Measurements from ENCODE around the gene OR2D2. TPM values are rescaled to one million over a fixed set of nuclear protein-coding genes. Genes with fewer than 3 reads are reported as not detected.

Gene OR2D2, protein sequence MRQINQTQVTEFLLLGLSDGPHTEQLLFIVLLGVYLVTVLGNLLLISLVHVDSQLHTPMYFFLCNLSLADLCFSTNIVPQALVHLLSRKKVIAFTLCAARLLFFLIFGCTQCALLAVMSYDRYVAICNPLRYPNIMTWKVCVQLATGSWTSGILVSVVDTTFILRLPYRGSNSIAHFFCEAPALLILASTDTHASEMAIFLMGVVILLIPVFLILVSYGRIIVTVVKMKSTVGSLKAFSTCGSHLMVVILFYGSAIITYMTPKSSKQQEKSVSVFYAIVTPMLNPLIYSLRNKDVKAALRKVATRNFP
- 1.3 and 1.4 TPM in 2 replicates for total RNA-seq (2014; rRNA removed; shearing (Covaris generic))
- 3.2 and 3.3 TPM in 2 replicates for total RNA-seq (2022)
- Bru-seq, nascent RNA = percentile 73 among the genes with signal in this experiment
- percentile 89 among the genes with signal in this experiment for BruChase-seq, experiment 1, labeled RNA remaining after a 6-hour chase
- BruChase-seq, experiment 2, labeled RNA remaining after a 2-hour chase = percentile 91 among the genes with signal in this experiment
- long read RNA-seq = 0 reads

DNA sequence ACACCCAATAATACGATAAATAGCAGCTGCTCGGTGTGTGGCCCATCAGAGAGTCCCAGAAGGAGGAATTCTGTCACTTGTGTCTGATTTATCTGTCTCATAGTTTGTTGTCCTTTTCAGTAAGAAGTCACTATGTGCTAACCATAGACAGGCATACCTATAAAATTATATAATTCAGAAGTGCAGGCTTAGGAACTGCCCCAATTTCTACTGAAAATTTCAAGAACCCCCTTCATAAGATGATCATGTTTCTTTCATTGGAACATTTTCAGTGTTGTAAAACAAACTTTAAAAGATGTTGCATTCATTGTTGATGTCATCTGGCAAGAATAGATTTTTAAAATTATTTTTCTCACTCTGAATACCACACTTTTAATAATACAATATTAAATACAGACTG, at the start of gene OR2D2:
OR2D2 (minus strand) TSS at position 101 of the 400 bp plus-strand sequence; CDS start at position 101, 0 bp downstream.
- CTCF ChIA-PET (ENCODE audit: unreplicated experiment) = no interaction called here
- Histone ChIP-seq H2AFZ (ENCODE audit: low read length) (no peak within 1 kb of the TSS), H3K4me3 (ENCODE audit: low read depth, low read length, poor library complexity, severe bottlenecking) (no peak within 1 kb of the TSS), H3K4me2 (ENCODE audit: low read length) (no peak within 1 kb of the TSS), H3K79me2 (ENCODE audit: insufficient read depth, low read depth, low read length) (no peaks in the 10 kb centered on the region), H3K36me3 (ENCODE audit: insufficient read depth, low read length) (no peaks in the 10 kb centered on the region), H3K9me3 (ENCODE audit: low read length) (peaks cover 6% of the 10 kb centered on the region; the same call in 1 of the 2 replicates), H3K9me2 (ENCODE audit: insufficient read depth, low read length) (no peaks in the 10 kb centered on the region), H4K20me1 (ENCODE audit: insufficient read depth, low read length) (no peaks in the 10 kb centered on the region), H3K27ac (ENCODE audit: low read depth, low read length, poor library complexity, severe bottlenecking) (no peak within 1 kb of the TSS), H3K4me1 (ENCODE audit: insufficient read depth, low read length, poor library complexity, severe bottlenecking) (no peaks in the 10 kb centered on the region)
- TF ChIP-seq EZH2phosphoT487 (IDR thresholded peaks at IDR 0.05; ENCODE audit: borderline replicate concordance, low read depth, low read length) = no peak
- TF ChIP-seq, protein P1, sequence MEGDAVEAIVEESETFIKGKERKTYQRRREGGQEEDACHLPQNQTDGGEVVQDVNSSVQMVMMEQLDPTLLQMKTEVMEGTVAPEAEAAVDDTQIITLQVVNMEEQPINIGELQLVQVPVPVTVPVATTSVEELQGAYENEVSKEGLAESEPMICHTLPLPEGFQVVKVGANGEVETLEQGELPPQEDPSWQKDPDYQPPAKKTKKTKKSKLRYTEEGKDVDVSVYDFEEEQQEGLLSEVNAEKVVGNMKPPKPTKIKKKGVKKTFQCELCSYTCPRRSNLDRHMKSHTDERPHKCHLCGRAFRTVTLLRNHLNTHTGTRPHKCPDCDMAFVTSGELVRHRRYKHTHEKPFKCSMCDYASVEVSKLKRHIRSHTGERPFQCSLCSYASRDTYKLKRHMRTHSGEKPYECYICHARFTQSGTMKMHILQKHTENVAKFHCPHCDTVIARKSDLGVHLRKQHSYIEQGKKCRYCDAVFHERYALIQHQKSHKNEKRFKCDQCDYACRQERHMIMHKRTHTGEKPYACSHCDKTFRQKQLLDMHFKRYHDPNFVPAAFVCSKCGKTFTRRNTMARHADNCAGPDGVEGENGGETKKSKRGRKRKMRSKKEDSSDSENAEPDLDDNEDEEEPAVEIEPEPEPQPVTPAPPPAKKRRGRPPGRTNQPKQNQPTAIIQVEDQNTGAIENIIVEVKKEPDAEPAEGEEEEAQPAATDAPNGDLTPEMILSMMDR (conservative IDR thresholded peaks at IDR 0.05; ENCODE audit: low read length) = no peak
- POLR2A ChIA-PET = no interaction called here
- DNase-seq (ENCODE audit: low spot score) = no peak
- intact Hi-C loops (cut with micrococcal nuclease; ENCODE audit: unreplicated experiment) = no loop called here
- BruUV-seq (replicated peaks) = no TSS peak

DNA sequence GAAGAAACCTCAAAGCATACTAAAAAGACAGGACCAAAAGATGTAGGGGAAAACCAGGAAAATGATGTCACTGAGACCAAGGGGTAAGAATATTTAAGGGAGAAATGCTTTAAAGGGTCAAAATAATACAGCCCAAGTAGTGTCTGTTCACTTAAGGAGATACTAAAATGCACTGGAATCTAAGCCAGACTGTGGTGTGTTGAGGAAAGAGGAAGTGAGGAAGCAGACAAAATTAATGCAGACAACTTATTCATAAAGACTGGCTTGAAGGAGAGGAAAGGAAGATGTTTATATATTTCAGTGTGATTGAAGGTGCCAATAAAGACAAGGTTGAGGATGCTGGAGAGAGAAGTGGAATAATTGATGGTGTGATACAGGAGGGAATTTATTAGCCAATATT, 49.7 kb upstream of the OR2D2 start:
- no peak overlapping the region for H3K4me2 ChIP-seq (ENCODE audit: low read length)
- no peak overlapping the region for H3K4me3 ChIP-seq (ENCODE audit: low read depth, low read length, poor library complexity, severe bottlenecking)
- no peak for DNase-seq (ENCODE audit: low spot score)
- H3K27ac ChIP-seq (ENCODE audit: low read depth, low read length, poor library complexity, severe bottlenecking) = no peak overlapping the region
- H4K20me1 ChIP-seq (ENCODE audit: insufficient read depth, low read length) = peaks cover 5% of the 10 kb centered on the region; the same call in 1 of the 2 replicates
- H3K36me3 ChIP-seq (ENCODE audit: insufficient read depth, low read length) = peaks cover 100% of the 10 kb centered on the region
- intact Hi-C loops (cut with micrococcal nuclease; ENCODE audit: unreplicated experiment) = no loop called here
- H3K79me2 ChIP-seq (ENCODE audit: insufficient read depth, low read depth, low read length) = peaks cover 64% of the 10 kb centered on the region
- no peaks in the 10 kb centered on the region; the same call in 1 of the 2 replicates for H3K9me3 ChIP-seq (ENCODE audit: low read length)
- no peak for TF ChIP-seq EZH2phosphoT487 (IDR thresholded peaks at IDR 0.05; ENCODE audit: borderline replicate concordance, low read depth, low read length)
- TF ChIP-seq, protein P1 (conservative IDR thresholded peaks at IDR 0.05; ENCODE audit: low read length) = no peak
- no peaks in the 10 kb centered on the region for H3K9me2 ChIP-seq (ENCODE audit: insufficient read depth, low read length)
- peaks cover 6% of the 10 kb centered on the region for H3K4me1 ChIP-seq (ENCODE audit: insufficient read depth, low read length, poor library complexity, severe bottlenecking)
- H2AFZ ChIP-seq (ENCODE audit: low read length) = no peak overlapping the region
- BruUV-seq (replicated peaks) = no TSS peak
- ChIA-PET CTCF (ENCODE audit: unreplicated experiment) (no interaction called here), POLR2A (no interaction called here)

DNA sequence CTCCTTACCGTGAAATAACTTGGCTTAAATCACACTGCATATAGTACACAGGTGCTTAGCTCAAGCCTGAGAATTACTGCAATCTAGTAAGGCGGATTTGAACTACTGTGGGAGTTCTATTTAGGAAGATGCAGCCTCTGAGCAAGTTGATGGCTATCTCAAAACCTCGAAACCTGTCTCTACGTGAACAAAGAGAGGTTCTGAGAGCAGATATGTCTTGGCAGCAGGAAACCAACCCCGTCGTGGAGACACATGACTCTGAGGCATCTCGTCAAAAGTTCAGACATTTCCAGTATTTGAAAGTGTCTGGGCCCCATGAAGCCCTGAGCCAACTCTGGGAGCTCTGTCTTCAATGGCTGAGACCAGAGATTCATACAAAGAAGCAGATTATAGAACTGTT, 39.8 kb upstream of the OR2D2 start:
- Histone ChIP-seq H3K9me3 (ENCODE audit: low read length) (no peaks in the 10 kb centered on the region; the same call in 1 of the 2 replicates), H3K9me2 (ENCODE audit: insufficient read depth, low read length) (no peaks in the 10 kb centered on the region), H3K79me2 (ENCODE audit: insufficient read depth, low read depth, low read length) (peaks cover 97% of the 10 kb centered on the region), H4K20me1 (ENCODE audit: insufficient read depth, low read length) (no peaks in the 10 kb centered on the region; the same call in 1 of the 2 replicates), H3K36me3 (ENCODE audit: insufficient read depth, low read length) (peaks cover 97% of the 10 kb centered on the region), H3K4me1 (ENCODE audit: insufficient read depth, low read length, poor library complexity, severe bottlenecking) (peaks cover 61% of the 10 kb centered on the region), H3K27ac (ENCODE audit: low read depth, low read length, poor library complexity, severe bottlenecking) (no peak overlapping the region), H2AFZ (ENCODE audit: low read length) (no peak overlapping the region), H3K4me2 (ENCODE audit: low read length) (peak overlapping the region; percentile 19; the same call in 1 of the 2 replicates), H3K4me3 (ENCODE audit: low read depth, low read length, poor library complexity, severe bottlenecking) (no peak overlapping the region)
- no peak for DNase-seq (ENCODE audit: low spot score)
- intact Hi-C loops (cut with micrococcal nuclease; ENCODE audit: unreplicated experiment) = no loop called here
- ChIA-PET CTCF (ENCODE audit: unreplicated experiment) (no interaction called here), POLR2A (interaction anchor here (0.8 to 1.4 kb wide), 3 partner anchors 23 to 590 kb away, joined by 3 read pairs; no protein-coding TSS in a partner anchor)
- no TSS peak for BruUV-seq (replicated peaks)
- TF ChIP-seq EZH2phosphoT487 (IDR thresholded peaks at IDR 0.05; ENCODE audit: borderline replicate concordance, low read depth, low read length) = no peak
- TF ChIP-seq, protein P1 (conservative IDR thresholded peaks at IDR 0.05; ENCODE audit: low read length) = no peak

Data from OCI-LY7 (cell line).